Osteocyte (in vitro differentiated cells): Measurements from ENCODE around the gene FLNA. TPM values are rescaled to one million over a fixed set of nuclear protein-coding genes. Genes with fewer than 3 reads are reported as not detected.
A peak's percentile ranks its signal among the peaks of the same experiment; 100 is the strongest.

ENCODE experiments used
- DNase-seq: peaks from one replicate; pipeline ENCODE4 v3.0.0; 2021; ENCODE audit warnings: mixed read lengths; ENCODE audit not compliant: unreplicated experiment; ENCODE audit errors: extremely low spot score
- H3K27ac Mint-ChIP-seq: one replicate; pipeline ENCODE4 v1.8.0; 2021; ENCODE audit warnings: mild to moderate bottlenecking, mixed read lengths; ENCODE audit not compliant: unreplicated experiment
- H3K27me3 Mint-ChIP-seq: one replicate; pipeline ENCODE4 v1.8.0; 2021; ENCODE audit warnings: mixed read lengths; ENCODE audit not compliant: unreplicated experiment
- H3K36me3 Mint-ChIP-seq: one replicate; pipeline ENCODE4 v1.8.0; 2021; ENCODE audit warnings: mixed read lengths; ENCODE audit not compliant: unreplicated experiment
- H3K4me1 Mint-ChIP-seq: one replicate; pipeline ENCODE4 v1.8.0; 2021; ENCODE audit warnings: mixed read lengths; ENCODE audit not compliant: unreplicated experiment
- H3K4me3 Mint-ChIP-seq: one replicate; pipeline ENCODE4 v1.8.0; 2021; ENCODE audit warnings: mild to moderate bottlenecking, moderate library complexity, mixed read lengths; ENCODE audit not compliant: unreplicated experiment
- H3K9me3 Mint-ChIP-seq: one replicate; pipeline ENCODE4 v1.8.0; 2021; ENCODE audit warnings: mixed read lengths; ENCODE audit not compliant: unreplicated experiment
- CTCF ChIP-seq: fragments of 200-600 bp; sonication (generic); IDR thresholded peaks from 2 replicates; pipeline ENCODE4 v1.5.0; 2021; ENCODE audit warnings: antibody characterized with exemption, mild to moderate bottlenecking, moderate library complexity
- total RNA-seq: library from RNA; stranded (reverse); gene quantifications from 2 replicates; pipeline ENCODE4 v1.2.1, GENCODE V29; 2021

FLNA gene
- total RNA-seq, 1 donor from 2014 or later = 2,024 TPM

- Mint-ChIP-seq H3K9me3 (peaks cover 8% of the 10 kb centered on the region), H3K27me3 (peaks cover 15% of the 10 kb centered on the region), H3K4me1 (peaks cover 30% of the 10 kb centered on the region), H3K4me3 (no peak overlapping the region), H3K27ac (no peak overlapping the region), H3K36me3 (no peaks in the 10 kb centered on the region)
- DNase-seq = no peak
- TF ChIP-seq CTCF = no peak
Observed at GRCh38 chrX:154328646-154329045, 45.8 kb downstream of the FLNA start.

- Mint-ChIP-seq H3K36me3 (no peaks in the 10 kb centered on the region), H3K4me3 (no peak overlapping the region), H3K27me3 (peaks cover 21% of the 10 kb centered on the region), H3K9me3 (peaks cover 8% of the 10 kb centered on the region), H3K27ac (peak overlapping the region; percentile 7), H3K4me1 (peaks cover 34% of the 10 kb centered on the region)
- no peak for DNase-seq
- TF ChIP-seq CTCF = no peak
Observed at GRCh38 chrX:154327038-154327820, 47.2 kb downstream of the FLNA start.

GRCh38 chrX:154325541-154325940, 48.9 kb downstream of the FLNA start:
- no peaks in the 10 kb centered on the region for H3K36me3 Mint-ChIP-seq
- peaks cover 8% of the 10 kb centered on the region for H3K9me3 Mint-ChIP-seq
- H3K27ac Mint-ChIP-seq = no peak overlapping the region
- H3K4me3 Mint-ChIP-seq = no peak overlapping the region
- TF ChIP-seq CTCF = no peak
- no peak for DNase-seq
- H3K4me1 Mint-ChIP-seq = peaks cover 34% of the 10 kb centered on the region
- peaks cover 23% of the 10 kb centered on the region for H3K27me3 Mint-ChIP-seq

GRCh38 chrX:154323537-154323936, 50.9 kb downstream of the FLNA start:
- H3K9me3 Mint-ChIP-seq = peaks cover 8% of the 10 kb centered on the region
- H3K27ac Mint-ChIP-seq = no peak overlapping the region
- no peaks in the 10 kb centered on the region for H3K36me3 Mint-ChIP-seq
- H3K27me3 Mint-ChIP-seq = peaks cover 33% of the 10 kb centered on the region
- TF ChIP-seq CTCF = no peak
- H3K4me3 Mint-ChIP-seq = no peak overlapping the region
- DNase-seq = no peak
- peaks cover 34% of the 10 kb centered on the region for H3K4me1 Mint-ChIP-seq

- no peak for TF ChIP-seq CTCF
- Mint-ChIP-seq H3K36me3 (no peaks in the 10 kb centered on the region), H3K27ac (no peak overlapping the region), H3K27me3 (peaks cover 33% of the 10 kb centered on the region), H3K4me1 (peaks cover 33% of the 10 kb centered on the region), H3K4me3 (no peak overlapping the region), H3K9me3 (peaks cover 8% of the 10 kb centered on the region)
- no peak for DNase-seq
Observed at GRCh38 chrX:154322890-154323289, 51.5 kb downstream of the FLNA start.
